ENCODE data around the gene KTN1.

The KTN1 gene, protein sequence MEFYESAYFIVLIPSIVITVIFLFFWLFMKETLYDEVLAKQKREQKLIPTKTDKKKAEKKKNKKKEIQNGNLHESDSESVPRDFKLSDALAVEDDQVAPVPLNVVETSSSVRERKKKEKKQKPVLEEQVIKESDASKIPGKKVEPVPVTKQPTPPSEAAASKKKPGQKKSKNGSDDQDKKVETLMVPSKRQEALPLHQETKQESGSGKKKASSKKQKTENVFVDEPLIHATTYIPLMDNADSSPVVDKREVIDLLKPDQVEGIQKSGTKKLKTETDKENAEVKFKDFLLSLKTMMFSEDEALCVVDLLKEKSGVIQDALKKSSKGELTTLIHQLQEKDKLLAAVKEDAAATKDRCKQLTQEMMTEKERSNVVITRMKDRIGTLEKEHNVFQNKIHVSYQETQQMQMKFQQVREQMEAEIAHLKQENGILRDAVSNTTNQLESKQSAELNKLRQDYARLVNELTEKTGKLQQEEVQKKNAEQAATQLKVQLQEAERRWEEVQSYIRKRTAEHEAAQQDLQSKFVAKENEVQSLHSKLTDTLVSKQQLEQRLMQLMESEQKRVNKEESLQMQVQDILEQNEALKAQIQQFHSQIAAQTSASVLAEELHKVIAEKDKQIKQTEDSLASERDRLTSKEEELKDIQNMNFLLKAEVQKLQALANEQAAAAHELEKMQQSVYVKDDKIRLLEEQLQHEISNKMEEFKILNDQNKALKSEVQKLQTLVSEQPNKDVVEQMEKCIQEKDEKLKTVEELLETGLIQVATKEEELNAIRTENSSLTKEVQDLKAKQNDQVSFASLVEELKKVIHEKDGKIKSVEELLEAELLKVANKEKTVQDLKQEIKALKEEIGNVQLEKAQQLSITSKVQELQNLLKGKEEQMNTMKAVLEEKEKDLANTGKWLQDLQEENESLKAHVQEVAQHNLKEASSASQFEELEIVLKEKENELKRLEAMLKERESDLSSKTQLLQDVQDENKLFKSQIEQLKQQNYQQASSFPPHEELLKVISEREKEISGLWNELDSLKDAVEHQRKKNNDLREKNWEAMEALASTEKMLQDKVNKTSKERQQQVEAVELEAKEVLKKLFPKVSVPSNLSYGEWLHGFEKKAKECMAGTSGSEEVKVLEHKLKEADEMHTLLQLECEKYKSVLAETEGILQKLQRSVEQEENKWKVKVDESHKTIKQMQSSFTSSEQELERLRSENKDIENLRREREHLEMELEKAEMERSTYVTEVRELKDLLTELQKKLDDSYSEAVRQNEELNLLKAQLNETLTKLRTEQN (N-terminal part only)

DNA sequence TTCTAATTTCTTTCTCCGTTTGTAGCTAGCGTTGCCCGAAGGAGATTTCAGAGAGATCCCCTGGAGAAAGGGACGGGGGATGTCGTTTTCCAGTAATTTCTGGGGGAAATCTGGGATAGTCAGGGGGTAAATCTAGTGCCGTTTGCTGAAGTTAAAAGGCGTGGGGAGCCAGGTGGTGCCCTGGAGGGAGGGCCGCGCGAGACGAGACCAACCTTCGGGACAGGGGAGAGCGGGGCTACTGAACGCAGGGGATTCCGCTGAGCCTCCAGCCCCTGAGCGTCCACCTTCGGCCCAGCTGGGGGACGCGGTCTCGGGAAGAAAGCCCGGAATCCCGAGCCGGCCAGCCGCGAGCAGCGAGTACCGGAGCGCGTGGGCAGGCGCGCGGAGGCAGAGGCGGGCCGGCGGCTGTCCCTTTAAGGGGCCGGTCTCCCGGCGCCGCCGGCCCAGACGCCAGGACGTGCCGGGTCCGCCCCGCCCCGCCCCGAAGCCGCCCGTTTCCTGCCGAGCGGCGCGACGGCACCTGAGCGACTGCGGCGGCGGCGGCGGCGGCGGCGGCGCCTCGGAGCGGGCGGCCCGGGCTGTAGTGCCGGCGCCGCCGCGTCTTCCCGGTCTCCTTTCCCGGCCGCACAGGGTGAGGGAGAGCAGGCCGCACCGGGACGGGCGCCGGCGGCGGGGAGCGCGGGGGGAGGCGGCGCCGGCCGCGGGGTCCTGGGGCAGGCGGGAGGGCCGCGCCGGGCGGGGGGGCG is at the start of gene KTN1:
TSS of gene KTN1 (plus strand) at position 484 of the 746 bp plus-strand sequence. CDS start 31,842 bp downstream, outside the sequence.
- peak; percentile 48 for DNase-seq (ENCODE audit: low read depth)
- H3K4me3 ChIP-seq (ENCODE audit: low read depth, low read length), result peak within 1 kb of the TSS; percentile 87

DNA sequence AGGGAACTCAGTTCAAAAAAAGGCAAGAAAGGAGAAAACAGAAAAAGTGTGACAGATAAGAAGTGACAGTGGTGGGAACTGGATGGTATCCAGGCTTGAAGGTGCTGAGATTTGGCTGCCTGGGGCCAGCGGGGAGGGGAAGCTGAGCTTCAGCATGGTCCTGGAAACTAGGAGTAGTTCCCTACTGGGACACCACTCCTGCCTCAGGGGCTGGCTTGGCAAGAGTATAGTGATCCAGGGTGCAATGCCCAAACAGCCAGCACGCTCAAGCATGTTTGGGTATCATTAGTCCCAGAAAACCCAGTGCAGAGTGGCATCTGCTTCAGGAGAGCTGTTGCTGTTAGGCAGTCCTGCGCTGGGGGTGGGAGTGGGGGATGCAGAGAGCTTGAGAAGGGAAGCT is 49.5 kb upstream of the KTN1 start:
- no peak for DNase-seq (ENCODE audit: low read depth)
- H3K4me3 ChIP-seq (ENCODE audit: low read depth, low read length), result no peak overlapping the region

DNA sequence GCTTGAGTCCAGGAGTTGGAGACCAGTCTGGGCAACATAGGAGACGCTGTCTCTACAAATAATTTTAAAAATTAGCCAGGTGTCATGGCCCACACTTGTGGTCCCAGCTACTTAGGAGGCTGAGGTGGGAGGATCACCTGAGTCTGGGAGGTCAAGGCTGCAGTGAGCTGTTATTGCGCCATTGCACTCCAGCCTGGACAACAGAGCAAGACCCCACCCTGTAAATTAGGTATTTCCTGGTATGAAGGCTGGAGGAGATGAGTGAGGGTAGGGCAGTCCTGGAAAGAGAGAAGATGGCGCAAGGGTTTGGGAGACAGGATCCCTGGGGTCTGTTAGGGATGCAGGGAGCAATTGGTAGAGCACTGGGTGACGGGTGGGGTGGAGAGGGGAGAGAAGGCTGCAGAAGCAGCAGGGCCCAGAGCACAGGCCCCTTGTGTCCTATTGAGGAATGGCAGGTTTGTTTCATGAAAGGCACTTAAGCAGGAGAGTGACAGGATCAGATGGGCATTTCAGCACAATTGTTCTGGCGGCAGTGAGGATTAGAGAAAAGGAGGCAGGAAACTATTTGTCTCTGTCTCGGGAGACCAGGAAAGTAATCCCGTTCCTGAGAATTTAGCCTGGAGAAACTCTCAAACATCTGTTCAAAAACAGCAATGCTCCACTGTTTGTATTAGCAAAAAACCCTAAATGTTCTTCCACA is 47.2 kb upstream of the KTN1 start:
- H3K4me3 ChIP-seq (ENCODE audit: low read depth, low read length), result no peak overlapping the region
- no peak for DNase-seq (ENCODE audit: low read depth)

DNA sequence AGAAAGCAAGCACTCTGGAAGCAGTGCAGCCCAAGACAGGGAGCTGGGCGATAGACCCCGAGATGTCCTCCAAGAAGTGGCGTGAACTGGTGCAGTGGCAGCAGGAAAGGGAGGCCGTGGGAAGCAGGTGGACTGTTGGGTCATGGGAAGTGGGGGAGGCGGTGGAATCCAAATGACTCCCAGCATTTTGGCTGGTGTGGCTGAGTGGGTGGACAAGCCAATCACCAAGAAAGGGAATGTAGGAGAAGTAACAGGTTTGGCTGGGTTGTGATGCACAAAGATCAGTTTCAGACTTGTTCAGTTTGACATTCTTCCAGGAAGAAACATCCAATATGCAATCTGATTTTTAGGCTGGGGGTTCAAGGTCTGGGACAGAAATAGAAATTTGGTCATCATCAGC is 46.0 kb upstream of the KTN1 start:
- DNase-seq (ENCODE audit: low read depth), result no peak
- no peak overlapping the region for H3K4me3 ChIP-seq (ENCODE audit: low read depth, low read length)

DNA sequence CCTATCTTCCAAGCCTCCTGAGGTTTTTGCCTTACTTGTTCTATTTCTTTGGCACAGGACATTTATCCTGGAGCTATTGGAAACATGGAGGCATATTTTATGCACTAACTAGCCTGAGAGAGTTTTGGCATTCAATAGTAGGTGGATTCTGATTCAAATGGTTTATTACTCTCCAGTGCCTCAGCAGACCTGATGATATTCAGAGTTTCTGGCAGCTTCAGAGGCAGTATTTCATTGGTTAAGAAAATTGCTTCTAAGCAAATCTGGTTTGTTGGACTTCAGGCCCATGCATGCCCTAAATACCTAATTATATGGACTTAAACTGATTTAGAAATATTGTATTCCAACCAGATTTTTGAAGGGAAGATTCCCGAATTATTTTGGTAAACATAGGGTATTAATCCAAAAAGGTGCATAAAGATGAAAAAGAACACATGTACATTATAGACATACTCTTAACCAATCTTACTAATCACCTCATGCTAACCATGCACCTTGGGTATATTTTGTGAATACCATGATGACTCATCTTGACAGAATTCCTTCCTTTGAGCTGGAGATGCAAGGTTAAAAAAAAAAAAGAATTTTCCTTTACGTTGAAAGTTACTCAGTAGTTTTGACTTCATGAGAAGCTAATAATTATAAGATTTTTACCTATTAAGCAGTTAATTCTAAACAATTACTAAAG is 44.3 kb upstream of the KTN1 start:
- no peak overlapping the region for H3K4me3 ChIP-seq (ENCODE audit: low read depth, low read length)
- DNase-seq (ENCODE audit: low read depth), result no peak

DNA sequence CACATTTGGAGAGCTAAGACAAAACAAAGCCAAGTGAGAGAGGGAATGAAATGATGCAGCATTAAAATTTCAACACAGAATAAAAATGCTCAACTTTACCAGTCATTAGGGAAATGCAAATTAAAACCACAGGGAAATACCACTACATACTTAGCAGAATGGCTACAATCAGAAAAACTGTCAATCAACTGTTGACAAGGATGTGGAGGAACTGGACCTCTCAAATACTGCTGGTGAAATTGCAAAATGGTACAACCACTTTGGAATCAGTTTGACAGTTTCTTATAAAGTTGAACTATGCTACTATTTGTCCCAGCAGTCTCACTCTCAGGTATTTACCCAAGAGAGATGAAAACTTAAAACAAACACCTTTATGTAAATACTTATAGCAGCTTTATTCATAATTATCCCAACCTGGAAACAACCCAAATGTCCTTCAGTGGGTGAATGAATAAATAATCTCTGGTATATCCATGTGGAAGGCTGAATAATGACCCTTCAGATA is 43.8 kb upstream of the KTN1 start:
- H3K4me3 ChIP-seq (ENCODE audit: low read depth, low read length), result no peak overlapping the region
- DNase-seq (ENCODE audit: low read depth), result no peak

DNA sequence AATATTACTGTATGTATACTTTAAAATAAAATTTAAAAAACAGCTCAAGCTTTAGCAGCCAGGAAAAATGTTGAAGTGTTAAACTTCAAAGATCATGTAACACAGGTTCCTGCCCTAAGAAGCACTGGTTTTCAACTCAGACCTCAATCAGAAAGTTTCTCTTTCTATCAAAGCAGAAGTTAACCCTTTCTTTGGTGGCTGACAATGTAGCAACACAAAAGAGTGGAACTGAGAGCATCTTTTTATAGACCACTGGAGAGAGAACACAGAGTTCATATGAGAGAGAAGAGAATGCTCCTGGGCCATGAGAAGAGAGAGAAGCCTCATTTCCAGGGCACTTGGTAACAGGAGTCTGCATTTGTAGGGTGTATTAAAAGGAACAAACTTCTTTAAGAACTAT is 42.2 kb upstream of the KTN1 start:
- no peak for DNase-seq (ENCODE audit: low read depth)

DNA sequence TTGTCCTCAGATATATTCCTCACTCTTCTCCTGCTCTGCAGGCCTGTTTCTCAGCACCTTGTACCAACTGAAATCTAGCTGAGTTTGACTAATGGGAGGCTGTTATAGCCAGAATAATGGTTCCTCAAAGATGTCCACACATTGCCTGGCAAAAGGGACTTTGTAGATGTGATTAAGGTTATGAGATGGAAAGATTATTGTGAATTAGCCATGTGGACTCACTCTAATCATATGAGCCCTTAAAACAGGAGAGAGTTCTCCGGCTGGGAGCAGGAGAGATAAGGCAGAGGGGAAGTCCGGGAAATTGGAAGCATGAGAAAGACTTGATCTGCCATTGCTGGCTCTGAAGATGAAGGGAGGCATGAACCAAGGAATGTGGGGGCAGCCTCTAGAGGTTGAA is 40.0 kb upstream of the KTN1 start:
- no peak overlapping the region for H3K4me3 ChIP-seq (ENCODE audit: low read depth, low read length)
- DNase-seq (ENCODE audit: low read depth), result no peak

More for the DNA sequence above, 42.2 kb upstream of the KTN1 start:
- H3K4me3 ChIP-seq (ENCODE audit: low read depth, low read length), result no peak overlapping the region

DNA sequence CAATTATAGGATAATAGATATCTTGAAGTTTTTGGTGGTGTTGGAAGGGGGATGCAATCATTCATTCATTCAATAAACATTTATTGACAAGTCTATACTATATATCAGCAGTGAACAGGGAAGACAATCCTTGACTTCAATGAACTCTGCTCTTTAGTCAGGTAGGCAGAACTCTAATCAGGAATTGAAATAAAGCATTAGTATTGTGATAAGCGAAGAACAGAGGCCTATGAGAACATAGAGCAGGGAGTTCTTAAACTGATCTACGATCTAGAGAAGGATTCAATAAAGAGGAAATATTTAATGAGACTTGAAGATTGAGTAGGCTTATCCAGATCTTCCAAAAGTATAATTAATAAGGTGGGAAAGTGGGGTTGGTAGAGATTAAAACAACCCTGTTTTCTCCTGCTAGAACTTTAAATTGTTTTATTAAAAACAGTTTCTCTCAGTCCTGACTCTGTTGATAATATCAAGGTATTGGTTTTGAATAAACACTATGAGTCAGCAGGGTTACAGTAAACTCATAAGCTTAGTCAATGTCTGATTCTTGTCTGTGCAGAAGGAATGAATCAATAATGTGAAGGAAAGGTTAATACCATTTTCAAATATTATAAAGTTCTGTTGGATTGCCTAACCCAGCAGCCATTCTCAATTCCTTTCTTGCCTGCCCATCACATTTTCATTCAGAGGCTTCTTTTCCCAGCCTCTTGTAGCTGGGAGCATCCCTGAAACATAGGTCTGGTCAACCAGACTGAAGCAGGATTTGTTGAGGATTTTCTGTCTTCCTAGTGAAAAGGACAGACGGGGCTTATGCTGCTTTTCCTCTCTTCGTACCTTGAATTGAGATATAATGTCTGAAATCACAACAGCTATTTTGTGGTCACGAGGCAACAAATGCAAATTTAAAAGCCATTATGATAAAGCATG is 38.9 kb upstream of the KTN1 start:
- DNase-seq (ENCODE audit: low read depth), result no peak
- no peak overlapping the region for H3K4me3 ChIP-seq (ENCODE audit: low read depth, low read length)

DNA sequence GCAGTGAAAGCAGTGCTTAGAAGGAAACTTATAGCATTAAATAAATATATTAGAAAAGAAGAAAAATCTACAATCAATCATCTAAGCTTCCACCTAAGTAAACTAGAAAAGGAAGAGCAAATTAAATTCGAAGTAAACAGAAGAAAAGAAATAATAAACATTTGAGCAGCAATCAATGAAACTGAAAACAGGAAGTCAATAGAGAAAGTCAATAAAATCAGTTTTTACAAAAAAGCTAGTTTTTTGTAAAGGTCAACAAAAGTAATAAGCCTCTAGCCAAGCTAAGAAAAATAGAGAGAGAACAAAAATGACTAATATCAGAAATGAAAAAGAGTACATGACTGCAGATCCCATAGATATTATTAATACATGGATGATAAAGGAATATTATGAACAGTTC is 34.2 kb upstream of the KTN1 start:
- H3K4me3 ChIP-seq (ENCODE audit: low read depth, low read length), result no peak overlapping the region
- DNase-seq (ENCODE audit: low read depth), result no peak

DNA sequence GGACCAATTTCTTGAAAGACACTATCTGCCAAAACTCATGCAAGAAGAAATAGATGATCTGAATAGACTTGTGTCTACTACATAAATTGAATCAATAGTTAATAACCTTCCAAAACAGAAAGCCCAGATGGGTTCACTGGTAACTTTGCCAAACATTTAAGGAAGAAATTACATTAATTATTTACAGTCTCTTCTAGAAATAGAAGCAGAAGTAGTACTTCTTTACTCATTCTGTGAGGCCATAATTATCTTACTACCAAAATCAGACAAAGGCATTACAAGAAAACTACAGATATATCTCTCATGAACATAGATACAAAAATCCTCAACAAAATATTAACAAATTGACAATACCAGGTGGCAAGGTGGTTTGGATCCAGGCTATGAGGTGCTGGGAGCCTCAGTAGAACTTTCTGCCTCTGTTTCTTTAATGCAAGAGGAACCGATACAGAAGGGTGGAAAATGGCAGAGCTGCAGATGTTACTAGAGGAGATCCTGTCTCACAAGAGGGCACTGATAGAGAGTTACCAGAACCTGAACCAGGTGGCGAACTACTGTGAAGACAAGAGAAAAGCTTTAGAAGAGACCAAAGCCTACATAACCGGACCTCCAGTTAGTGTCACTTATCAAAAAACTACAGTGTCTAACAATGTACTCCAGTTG is 33.7 kb upstream of the KTN1 start:
- no peak overlapping the region for H3K4me3 ChIP-seq (ENCODE audit: low read depth, low read length)
- DNase-seq (ENCODE audit: low read depth), result no peak

DNA sequence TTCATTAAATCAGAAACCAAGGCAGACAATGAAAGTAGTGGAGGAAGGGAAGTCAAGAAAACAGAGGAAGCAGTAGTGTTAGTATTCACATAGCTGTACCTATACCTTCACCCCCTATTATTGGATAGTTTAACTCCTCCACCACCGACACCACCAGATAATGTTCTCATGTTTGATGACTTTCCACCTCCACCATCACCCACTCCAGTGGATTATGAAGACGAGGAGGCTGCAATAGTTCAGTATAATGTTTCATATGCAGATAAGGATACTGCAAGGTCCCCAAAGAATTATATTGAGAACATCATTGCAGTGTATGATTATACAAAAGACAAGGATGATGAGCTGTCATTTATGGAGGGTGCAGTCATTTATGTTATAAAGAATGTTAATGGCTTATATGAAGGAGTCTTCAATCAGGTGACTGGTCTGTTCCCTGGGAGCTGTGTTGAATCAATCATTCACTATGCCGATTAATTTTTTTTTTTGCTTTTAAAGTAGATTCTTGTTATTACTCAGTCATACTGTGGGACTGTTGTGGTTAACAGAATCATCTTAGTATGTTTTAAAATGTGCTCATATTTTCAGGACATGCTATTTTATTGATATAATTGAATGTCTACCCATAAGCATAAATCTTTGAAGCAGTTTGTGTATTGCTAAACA is 32.2 kb upstream of the KTN1 start:
- no peak overlapping the region for H3K4me3 ChIP-seq (ENCODE audit: low read depth, low read length)
- DNase-seq (ENCODE audit: low read depth), result no peak

DNA sequence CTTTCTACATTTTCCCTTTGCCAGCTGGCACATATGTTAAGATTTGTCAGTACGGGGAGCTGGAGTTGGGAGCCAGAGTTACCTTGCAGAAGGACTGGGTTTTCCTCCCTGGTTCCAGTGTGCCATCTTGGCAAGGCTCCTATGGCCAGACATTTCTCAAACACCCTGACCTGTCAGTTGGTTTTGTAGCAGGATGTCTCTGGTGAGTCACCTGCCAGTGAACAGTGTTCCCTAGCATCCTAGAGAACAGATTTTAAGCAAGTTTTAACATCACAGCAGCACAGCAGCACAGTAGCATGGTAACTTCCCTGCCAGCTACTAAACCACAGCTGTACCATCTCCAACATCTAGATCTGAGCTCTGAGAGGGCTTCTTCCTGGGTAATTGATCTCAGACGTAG is 26.2 kb upstream of the KTN1 start:
- H3K4me3 ChIP-seq (ENCODE audit: low read depth, low read length), result no peak overlapping the region
- DNase-seq (ENCODE audit: low read depth), result no peak

DNA sequence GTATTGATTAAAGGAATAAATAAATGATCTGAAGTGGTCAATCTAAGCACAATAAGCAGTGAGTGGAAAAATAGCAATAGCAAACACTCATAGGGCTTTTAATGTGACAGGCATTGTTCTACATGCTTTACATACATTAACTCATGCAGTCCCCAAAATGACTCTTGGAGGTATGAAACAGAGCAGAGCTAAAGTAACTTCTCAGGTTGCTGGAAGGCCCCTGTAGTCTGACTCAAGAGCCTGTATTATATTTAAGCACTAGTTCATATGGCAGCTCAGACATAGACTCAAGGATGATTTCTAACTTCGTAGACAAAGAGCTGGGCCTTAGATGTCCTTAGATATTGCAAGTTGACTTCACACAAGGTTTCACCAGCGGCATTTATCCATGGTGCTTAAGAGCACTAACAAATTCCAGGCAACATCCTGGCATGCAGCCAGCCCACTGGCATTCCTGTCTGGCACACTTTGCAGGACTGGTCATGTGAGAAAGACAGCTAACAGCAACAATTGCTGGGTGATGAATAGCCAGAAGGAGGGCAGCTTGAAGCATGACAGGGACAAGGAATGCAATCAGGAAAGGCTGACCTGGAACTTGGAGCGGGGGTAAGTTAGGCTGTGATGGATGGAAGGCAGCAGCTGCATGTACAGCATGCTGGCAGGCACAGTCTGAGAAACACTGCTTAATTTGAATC is 22.9 kb upstream of the KTN1 start:
- no peak overlapping the region for H3K4me3 ChIP-seq (ENCODE audit: low read depth, low read length)
- DNase-seq (ENCODE audit: low read depth), result peak; percentile 91

DNA sequence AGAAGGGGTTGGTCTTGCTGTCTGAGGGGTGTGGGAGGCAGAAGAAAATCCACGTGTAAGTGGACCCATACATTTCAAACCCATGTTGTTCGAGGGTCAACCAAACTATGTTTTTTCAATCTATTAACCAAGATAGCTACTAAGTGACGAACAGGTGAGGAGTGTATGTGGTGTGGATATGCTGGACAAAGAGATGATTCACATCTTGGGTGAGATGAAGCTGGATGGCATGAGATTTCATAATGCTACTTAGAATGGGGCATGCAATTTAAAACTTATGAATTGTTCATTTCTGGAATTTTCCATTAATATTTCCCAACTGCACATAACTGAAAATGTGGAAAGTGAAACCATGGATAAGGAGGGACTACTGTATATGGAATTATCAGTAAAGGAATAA is 17.9 kb upstream of the KTN1 start:
- no peak overlapping the region for H3K4me3 ChIP-seq (ENCODE audit: low read depth, low read length)
- DNase-seq (ENCODE audit: low read depth), result no peak
